IMR-90 (cell line): ENCODE results near the gene IQCE. TPM values are rescaled to one million over a fixed set of nuclear protein-coding genes. Genes with fewer than 3 reads are reported as not detected.

Source experiments
- ATAC-seq: fragments of 200-7000 bp; cut with Tn5 transposase; 2 replicates; pipeline ENCODE4 v1.9.1; 2020; ENCODE audit warnings: low read depth, mild to moderate bottlenecking, moderate library complexity
- BruUV-seq: library from RNA; stranded (reverse); fragments of 400-500 nt; replicated peaks from 2 replicates; lab custom pipeline; 2021; lab: Mats Ljungman, UMichigan
- CTCF ChIA-PET: fragments of 300-600 bp; formaldehyde crosslinking; extraction: SDS; loops from one replicate; lab custom pipeline; 2021; ENCODE audit warnings: antibody characterized with exemption; lab: Yijun Ruan, JAX
- POLR2A ChIA-PET: fragments of 300-600 bp; sonication (Branson Sonifier 250); formaldehyde crosslinking; loops from one replicate; lab custom pipeline; 2022; ENCODE audit warnings: antibody characterized with exemption; ENCODE audit not compliant: unreplicated experiment; lab: Charles Lee
- DNase-seq: peaks from one replicate; pipeline ENCODE4 v3.0.0; 2013
- H2AFZ ChIP-seq: replicated peaks from 2 replicates; pipeline ENCODE3; 2013; ENCODE audit warnings: low read length, mild to moderate bottlenecking; ENCODE audit not compliant: poor library complexity
- H2AK5ac ChIP-seq: 2 replicates; pipeline ENCODE4 v1.6.1; 2013; ENCODE audit warnings: low read depth, low read length, inconsistent platforms
- H2AK9ac ChIP-seq: replicated peaks from 2 replicates; pipeline ENCODE3; 2013; ENCODE audit warnings: mild to moderate bottlenecking, low read depth, low read length, moderate library complexity; ENCODE audit not compliant: poor library complexity
- H2BK120ac ChIP-seq: 2 replicates; pipeline ENCODE4 v1.6.1; 2013; ENCODE audit warnings: low read depth, low read length, inconsistent platforms
- H2BK15ac ChIP-seq: 3 replicates; pipeline ENCODE4 v1.6.1; 2013; ENCODE audit warnings: low read depth, low read length, inconsistent platforms
- H2BK20ac ChIP-seq: 2 replicates; pipeline ENCODE4 v1.6.1; 2013; ENCODE audit warnings: low read depth, mild to moderate bottlenecking, inconsistent platforms, low read length, moderate library complexity
- H2BK5ac ChIP-seq: 2 replicates; pipeline ENCODE4 v1.6.1; 2013; ENCODE audit warnings: mild to moderate bottlenecking, low read depth, low read length, inconsistent platforms; ENCODE audit not compliant: poor library complexity, severe bottlenecking
- H3K14ac ChIP-seq: replicated peaks from 2 replicates; pipeline ENCODE4 v1.6.1; 2013; ENCODE audit warnings: low read depth, low read length, inconsistent platforms
- H3K18ac ChIP-seq: 2 replicates; pipeline ENCODE4 v1.6.1; 2013; ENCODE audit warnings: low read depth, low read length, control low read depth
- H3K23ac ChIP-seq: 2 replicates; pipeline ENCODE4 v1.6.1; 2013; ENCODE audit warnings: low read depth, low read length, inconsistent platforms
- H3K27ac ChIP-seq: 2 replicates; pipeline ENCODE4 v1.5.1; 2013; ENCODE audit warnings: mild to moderate bottlenecking, control low read depth, low read length; ENCODE audit not compliant: insufficient read depth
- H3K27me3 ChIP-seq: 2 replicates; pipeline ENCODE4 v1.6.1; 2013; ENCODE audit warnings: low read length; ENCODE audit not compliant: control insufficient read depth, insufficient read depth
- H3K36me3 ChIP-seq: 2 replicates; pipeline ENCODE4 v1.6.1; 2013; ENCODE audit warnings: low read length, mixed read lengths; ENCODE audit not compliant: control insufficient read depth, insufficient read depth
- H3K4ac ChIP-seq: 2 replicates; pipeline ENCODE4 v1.6.1; 2013; ENCODE audit warnings: low read depth, low read length, inconsistent platforms
- H3K4me1 ChIP-seq: 2 replicates; pipeline ENCODE4 v1.6.1; 2013; ENCODE audit warnings: low read length, mixed read lengths; ENCODE audit not compliant: control insufficient read depth, insufficient read depth
- H3K4me2 ChIP-seq: 2 replicates; pipeline ENCODE4 v1.6.1; 2013; ENCODE audit warnings: low read depth, mild to moderate bottlenecking, control low read depth, low read length, moderate library complexity
- H3K4me3 ChIP-seq: 2 replicates; pipeline ENCODE4 v1.5.1; 2013; ENCODE audit warnings: low read depth, mild to moderate bottlenecking, control low read depth, low read length, moderate library complexity; ENCODE audit not compliant: insufficient read depth
- H3K56ac ChIP-seq: 2 replicates; pipeline ENCODE4 v1.6.1; 2013; ENCODE audit warnings: low read length, inconsistent platforms; ENCODE audit not compliant: insufficient read depth; ENCODE audit errors: extremely low read depth
- H3K79me1 ChIP-seq, 2 experiments: 2 replicates each; pipeline ENCODE4 v1.6.1; 2013; ENCODE audit warnings: low read length in 2 of 2, inconsistent platforms in 1 of 2, low read depth in 1 of 2
- H3K9ac ChIP-seq: 2 replicates; pipeline ENCODE4 v1.6.1; 2013; ENCODE audit warnings: low read depth, low read length, control low read depth
- H3K9me1 ChIP-seq: 2 replicates; pipeline ENCODE4 v1.6.1; 2013; ENCODE audit warnings: low read length, inconsistent platforms; ENCODE audit not compliant: insufficient read depth
- H3K9me3 ChIP-seq: 2 replicates; pipeline ENCODE4 v1.6.1; 2013; ENCODE audit warnings: low read length; ENCODE audit not compliant: control insufficient read depth, insufficient read depth
- H4K20me1 ChIP-seq: 2 replicates; pipeline ENCODE4 v1.6.1; 2013; ENCODE audit warnings: low read length, inconsistent platforms; ENCODE audit not compliant: insufficient read depth
- H4K5ac ChIP-seq: 2 replicates; pipeline ENCODE4 v1.6.1; 2013; ENCODE audit warnings: mild to moderate bottlenecking, low read depth, low read length, control low read depth
- H4K8ac ChIP-seq, 2 experiments: 2 replicates each; pipeline ENCODE4 v1.6.1; 2013; ENCODE audit warnings: low read depth in 2 of 2, low read length in 2 of 2, control low read depth in 1 of 2, inconsistent platforms in 1 of 2
- H4K91ac ChIP-seq: 2 replicates; pipeline ENCODE4 v1.6.1; 2013; ENCODE audit warnings: low read depth, low read length, inconsistent platforms; ENCODE audit not compliant: insufficient read depth
- BHLHE40 ChIP-seq: fragments of 150-350 bp; IDR thresholded peaks from 2 replicates; pipeline ENCODE4 v1.6.1; 2016; ENCODE audit warnings: mild to moderate bottlenecking, low read depth, low read length
- CEBPB ChIP-seq: IDR thresholded peaks from 2 replicates; pipeline ENCODE4 v1.6.1; 2012; ENCODE audit warnings: low read depth, low read length, improper control_type of control experiment
- CHD1 ChIP-seq: IDR thresholded peaks from 2 replicates; pipeline ENCODE4 v1.6.1; 2012; ENCODE audit warnings: low read depth, low read length, improper control_type of control experiment
- FOS ChIP-seq: fragments of 150-350 bp; IDR thresholded peaks from 2 replicates; pipeline ENCODE4 v1.6.1; 2016; ENCODE audit warnings: low read depth, low read length
- MAFK ChIP-seq: IDR thresholded peaks from 2 replicates; pipeline ENCODE4 v1.6.1; 2012; ENCODE audit warnings: low read depth, low read length, improper control_type of control experiment
- MAZ ChIP-seq: IDR thresholded peaks from 2 replicates; pipeline ENCODE4 v1.6.1; 2012; ENCODE audit warnings: low read depth, mild to moderate bottlenecking, low read length, improper control_type of control experiment, moderate library complexity, borderline replicate concordance
- NFE2L2 ChIP-seq: fragments of 150-350 bp; IDR thresholded peaks from 2 replicates; pipeline ENCODE4 v1.6.1; 2016; ENCODE audit warnings: low read depth, mild to moderate bottlenecking, low read length
- POLR2A ChIP-seq: IDR thresholded peaks from 2 replicates; pipeline ENCODE4 v1.6.1; 2012; ENCODE audit warnings: mild to moderate bottlenecking, low read depth, low read length
- RAD21 ChIP-seq: IDR thresholded peaks from 2 replicates; pipeline ENCODE4 v1.6.1; 2012; ENCODE audit warnings: low read length, improper control_type of control experiment
- RCOR1 ChIP-seq: IDR thresholded peaks from 2 replicates; pipeline ENCODE4 v1.6.1; 2012; ENCODE audit warnings: mild to moderate bottlenecking, low read length, improper control_type of control experiment; ENCODE audit not compliant: insufficient replicate concordance
- RFX5 ChIP-seq: IDR thresholded peaks from 2 replicates; pipeline ENCODE4 v1.8.0; 2012; ENCODE audit warnings: low read depth, mild to moderate bottlenecking, low read length, moderate library complexity
- WGBS, 2 experiments: methylation state at CpG; one replicate each; pipeline versions ENCODE4 v1.1.5 to v1.1.7; 2013; ENCODE audit warnings: missing lambda C conversion rate in 2 of 2; ENCODE audit not compliant: insufficient read length in 1 of 2; ENCODE audit errors: extremely low coverage in 2 of 2; 5-methylcytosine and 5-hydroxymethylcytosine counted together
- dilution Hi-C: fragments of 300-500 bp; cut with HindIII; formaldehyde crosslinking; loops from one replicate; pipeline ENCODE4 v1.14.3; 2018; ENCODE audit warnings: low sequenced_read_pairs; ENCODE audit not compliant: unreplicated experiment
- in situ Hi-C: fragments of 300-500 bp; cut with MboI; formaldehyde crosslinking; loops from 3 replicates; pipeline ENCODE4 v1.14.3; 2019; ENCODE audit warnings: low sequenced_read_pairs, inconsistent platforms, mixed read lengths
- intact Hi-C: fragments of 100-400 bp; cut with micrococcal nuclease; formaldehyde crosslinking; loops from 2 replicates; pipeline ENCODE4 v1.10.0; 2022
- polyA plus RNA-seq, 3 experiments: library from polyadenylated mRNA; depleted of rRNA; stranded (reverse); fragments of >200 nt; gene quantifications; 2 replicates each; pipeline ENCODE4 v1.2.3, GENCODE V29; 2012; ENCODE audit warnings: low replicate concordance in 1 of 3
- total RNA-seq: library from RNA; depleted of rRNA; stranded (reverse); fragments of >200 nt; gene quantifications from 2 replicates; pipeline ENCODE4 v1.2.3, GENCODE V29; 2012
- TF ChIP-seq, protein P1 (sequence below): fragments of 150-350 bp; IDR thresholded peaks from 2 replicates; pipeline ENCODE4 v1.6.1; 2017; ENCODE audit warnings: mild to moderate bottlenecking, antibody characterized with exemption, low read length, low read depth
- TF ChIP-seq, protein P2 (sequence below): fragments of 150-350 bp; IDR thresholded peaks from 2 replicates; pipeline ENCODE4 v1.6.1; 2016; ENCODE audit warnings: low read depth, mild to moderate bottlenecking, low read length, moderate library complexity, borderline replicate concordance
- TF ChIP-seq, protein P3 (sequence below): conservative IDR thresholded peaks from 2 replicates; pipeline ENCODE4 v1.5.1; 2012; ENCODE audit warnings: mild to moderate bottlenecking, low read depth, low read length, improper control_type of control experiment

IQCE gene
- total and polyA plus RNA-seq, 2 of the 4 experiments (the other 2 are of a cell fraction), result 5.0 to 6.3 TPM

DNA sequence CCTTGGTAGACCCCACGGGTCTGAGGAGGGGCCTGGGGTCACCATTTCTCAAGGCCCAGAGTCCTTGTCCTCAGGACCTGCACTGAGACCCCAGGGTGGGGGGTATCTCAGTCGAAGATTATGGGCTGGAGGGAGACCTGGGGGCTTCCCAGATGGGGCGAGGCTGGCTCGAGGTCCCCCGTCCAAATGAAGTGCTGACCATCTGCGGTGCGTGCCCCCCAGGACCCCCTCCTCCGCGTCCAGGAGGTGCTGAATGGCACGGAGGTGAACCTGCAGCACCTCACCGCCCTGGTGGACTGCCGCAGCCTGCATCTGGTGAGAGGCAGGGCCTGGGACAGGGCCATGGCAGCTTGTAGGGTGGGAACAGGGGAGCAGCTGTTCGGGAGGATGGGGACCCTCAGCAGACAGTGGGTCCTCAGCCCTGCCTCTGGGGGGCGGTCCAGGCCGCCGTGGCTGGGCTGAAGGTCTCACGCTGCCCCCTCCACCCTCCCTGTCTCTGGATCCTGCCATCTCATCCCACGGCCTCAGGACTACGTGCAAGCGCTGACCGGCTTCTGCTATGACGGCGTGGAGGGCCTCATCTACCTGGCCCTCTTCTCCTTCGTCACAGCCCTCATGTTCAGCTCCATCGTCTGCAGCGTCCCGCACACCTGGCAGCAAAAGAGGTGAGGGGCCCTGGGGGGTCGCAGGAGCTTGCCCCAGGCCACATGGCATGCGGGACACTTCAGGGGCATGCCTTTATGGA is 97.3 kb downstream of the IQCE start:
- Histone ChIP-seq H3K27ac (no peak overlapping the region), H3K14ac (no peak overlapping the region), H4K5ac (no peak overlapping the region), H3K23ac (no peak overlapping the region), H3K9me1 (no peaks in the 10 kb centered on the region; the same call in 1 of the 2 replicates), H2BK5ac (no peak overlapping the region), H3K4me1 (no peaks in the 10 kb centered on the region), H2BK120ac (no peak overlapping the region), H3K4ac (no peak overlapping the region), H3K79me1 (peaks cover 11 to 37% of the 10 kb centered on the region in 2 experiments), H3K18ac (no peak overlapping the region), H2BK15ac (no peak overlapping the region), H3K4me2 (no peak overlapping the region), H3K56ac (no peak overlapping the region), H3K9ac (no peak overlapping the region), H4K20me1 (peaks cover 32% of the 10 kb centered on the region), H4K91ac (no peak overlapping the region), H3K27me3 (no peaks in the 10 kb centered on the region), H3K9me3 (no peaks in the 10 kb centered on the region), H3K4me3 (no peak overlapping the region), H4K8ac (no peak overlapping the region), H2BK20ac (no peak overlapping the region), H2AFZ (peak overlapping the region; percentile 46), H2AK5ac (no peak overlapping the region), H3K36me3 (peaks cover 65% of the 10 kb centered on the region), H2AK9ac (no peak overlapping the region)
- ChIA-PET POLR2A (no interaction called here), CTCF (no interaction called here)
- intact Hi-C loops (no loop called here), dilution Hi-C loops (no loop called here), in situ Hi-C loops (no loop called here)
- DNase-seq, result no peak
- ATAC-seq, result no peak
- TF ChIP-seq RAD21, result no peak
- no peak for TF ChIP-seq MAZ
- TF ChIP-seq RCOR1, result no peak
- no peak for TF ChIP-seq CHD1
- TF ChIP-seq CEBPB, result no peak
- no peak for TF ChIP-seq MAFK
- TF ChIP-seq, protein P1, sequence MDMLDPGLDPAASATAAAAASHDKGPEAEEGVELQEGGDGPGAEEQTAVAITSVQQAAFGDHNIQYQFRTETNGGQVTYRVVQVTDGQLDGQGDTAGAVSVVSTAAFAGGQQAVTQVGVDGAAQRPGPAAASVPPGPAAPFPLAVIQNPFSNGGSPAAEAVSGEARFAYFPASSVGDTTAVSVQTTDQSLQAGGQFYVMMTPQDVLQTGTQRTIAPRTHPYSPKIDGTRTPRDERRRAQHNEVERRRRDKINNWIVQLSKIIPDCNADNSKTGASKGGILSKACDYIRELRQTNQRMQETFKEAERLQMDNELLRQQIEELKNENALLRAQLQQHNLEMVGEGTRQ, result no peak
- TF ChIP-seq NFE2L2, result no peak
- TF ChIP-seq, protein P2, sequence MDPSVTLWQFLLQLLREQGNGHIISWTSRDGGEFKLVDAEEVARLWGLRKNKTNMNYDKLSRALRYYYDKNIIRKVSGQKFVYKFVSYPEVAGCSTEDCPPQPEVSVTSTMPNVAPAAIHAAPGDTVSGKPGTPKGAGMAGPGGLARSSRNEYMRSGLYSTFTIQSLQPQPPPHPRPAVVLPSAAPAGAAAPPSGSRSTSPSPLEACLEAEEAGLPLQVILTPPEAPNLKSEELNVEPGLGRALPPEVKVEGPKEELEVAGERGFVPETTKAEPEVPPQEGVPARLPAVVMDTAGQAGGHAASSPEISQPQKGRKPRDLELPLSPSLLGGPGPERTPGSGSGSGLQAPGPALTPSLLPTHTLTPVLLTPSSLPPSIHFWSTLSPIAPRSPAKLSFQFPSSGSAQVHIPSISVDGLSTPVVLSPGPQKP, result no peak
- TF ChIP-seq POLR2A, result no peak
- TF ChIP-seq BHLHE40, result no peak
- no peak for TF ChIP-seq RFX5
- TF ChIP-seq, protein P3, sequence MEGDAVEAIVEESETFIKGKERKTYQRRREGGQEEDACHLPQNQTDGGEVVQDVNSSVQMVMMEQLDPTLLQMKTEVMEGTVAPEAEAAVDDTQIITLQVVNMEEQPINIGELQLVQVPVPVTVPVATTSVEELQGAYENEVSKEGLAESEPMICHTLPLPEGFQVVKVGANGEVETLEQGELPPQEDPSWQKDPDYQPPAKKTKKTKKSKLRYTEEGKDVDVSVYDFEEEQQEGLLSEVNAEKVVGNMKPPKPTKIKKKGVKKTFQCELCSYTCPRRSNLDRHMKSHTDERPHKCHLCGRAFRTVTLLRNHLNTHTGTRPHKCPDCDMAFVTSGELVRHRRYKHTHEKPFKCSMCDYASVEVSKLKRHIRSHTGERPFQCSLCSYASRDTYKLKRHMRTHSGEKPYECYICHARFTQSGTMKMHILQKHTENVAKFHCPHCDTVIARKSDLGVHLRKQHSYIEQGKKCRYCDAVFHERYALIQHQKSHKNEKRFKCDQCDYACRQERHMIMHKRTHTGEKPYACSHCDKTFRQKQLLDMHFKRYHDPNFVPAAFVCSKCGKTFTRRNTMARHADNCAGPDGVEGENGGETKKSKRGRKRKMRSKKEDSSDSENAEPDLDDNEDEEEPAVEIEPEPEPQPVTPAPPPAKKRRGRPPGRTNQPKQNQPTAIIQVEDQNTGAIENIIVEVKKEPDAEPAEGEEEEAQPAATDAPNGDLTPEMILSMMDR, result no peak
- TF ChIP-seq FOS, result no peak
- WGBS, 2 experiments, result 98% methylated on average over 15 of the region's 29 CpGs; no CpG with 5 or more reads in 1 of the 2 experiments
- BruUV-seq, result no TSS peak
